ENCODE results near the gene C12orf54.
"Not testable (repeated sequence)": the region's sequence is repeated elsewhere in the genome, so short reads cannot be mapped to it uniquely, and the experiment has no call there.

Gene C12orf54

DNA sequence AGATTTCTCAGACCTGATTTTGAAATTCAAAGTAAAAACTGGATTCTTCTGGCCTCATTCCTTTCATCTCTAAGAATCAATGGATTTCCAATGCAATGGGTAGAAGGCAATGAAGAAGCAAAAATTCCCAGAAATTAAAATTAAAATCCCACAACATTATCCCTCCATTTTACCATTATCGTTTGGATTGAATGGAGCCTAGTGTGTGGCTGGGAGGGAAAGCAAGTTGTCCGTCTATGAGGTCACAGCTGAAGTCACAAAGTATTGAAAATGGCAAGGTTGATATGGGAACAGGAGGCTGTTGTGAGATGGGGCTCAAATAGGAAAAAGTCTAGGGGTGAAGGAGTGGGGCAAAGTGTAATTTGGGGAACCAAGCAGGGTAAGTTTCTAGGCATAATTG, at the start of gene C12orf54:
Gene C12orf54, plus strand, starts transcription at position 301 of the 400 bp plus-strand sequence. CDS start 799 bp downstream, outside the sequence.
- no peak within 1 kb of the TSS for H3K27ac ChIP-seq
- H3K4me3 ChIP-seq = no peak within 1 kb of the TSS
- no peak for DNase-seq (ENCODE audit: low spot score)
- TF ChIP-seq, protein P1, sequence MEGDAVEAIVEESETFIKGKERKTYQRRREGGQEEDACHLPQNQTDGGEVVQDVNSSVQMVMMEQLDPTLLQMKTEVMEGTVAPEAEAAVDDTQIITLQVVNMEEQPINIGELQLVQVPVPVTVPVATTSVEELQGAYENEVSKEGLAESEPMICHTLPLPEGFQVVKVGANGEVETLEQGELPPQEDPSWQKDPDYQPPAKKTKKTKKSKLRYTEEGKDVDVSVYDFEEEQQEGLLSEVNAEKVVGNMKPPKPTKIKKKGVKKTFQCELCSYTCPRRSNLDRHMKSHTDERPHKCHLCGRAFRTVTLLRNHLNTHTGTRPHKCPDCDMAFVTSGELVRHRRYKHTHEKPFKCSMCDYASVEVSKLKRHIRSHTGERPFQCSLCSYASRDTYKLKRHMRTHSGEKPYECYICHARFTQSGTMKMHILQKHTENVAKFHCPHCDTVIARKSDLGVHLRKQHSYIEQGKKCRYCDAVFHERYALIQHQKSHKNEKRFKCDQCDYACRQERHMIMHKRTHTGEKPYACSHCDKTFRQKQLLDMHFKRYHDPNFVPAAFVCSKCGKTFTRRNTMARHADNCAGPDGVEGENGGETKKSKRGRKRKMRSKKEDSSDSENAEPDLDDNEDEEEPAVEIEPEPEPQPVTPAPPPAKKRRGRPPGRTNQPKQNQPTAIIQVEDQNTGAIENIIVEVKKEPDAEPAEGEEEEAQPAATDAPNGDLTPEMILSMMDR (IDR thresholded peaks at IDR 0.05) = no peak

DNA sequence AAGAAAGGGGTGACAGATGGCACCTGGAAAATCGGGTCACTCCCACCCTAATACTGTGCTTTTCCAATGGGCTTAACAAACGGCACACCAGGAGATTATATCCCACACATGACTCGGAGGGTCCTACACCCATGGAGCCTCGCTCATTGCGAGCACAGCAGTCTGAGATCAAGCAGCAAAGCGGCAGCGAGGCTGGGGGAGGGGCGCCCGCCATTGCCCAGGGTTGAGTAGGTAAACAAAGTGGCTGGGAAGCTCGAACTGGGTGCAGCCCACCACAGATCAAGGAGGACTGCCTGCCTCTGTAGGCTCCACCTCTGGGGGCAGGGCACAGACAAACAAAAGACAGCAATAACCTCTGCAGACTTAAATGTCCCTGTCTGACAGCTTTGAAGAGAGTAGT, 48.3 kb upstream of the C12orf54 start:
- not testable (repeated sequence) for H3K4me3 ChIP-seq; H3K27ac ChIP-seq; DNase-seq (ENCODE audit: low spot score)

DNA sequence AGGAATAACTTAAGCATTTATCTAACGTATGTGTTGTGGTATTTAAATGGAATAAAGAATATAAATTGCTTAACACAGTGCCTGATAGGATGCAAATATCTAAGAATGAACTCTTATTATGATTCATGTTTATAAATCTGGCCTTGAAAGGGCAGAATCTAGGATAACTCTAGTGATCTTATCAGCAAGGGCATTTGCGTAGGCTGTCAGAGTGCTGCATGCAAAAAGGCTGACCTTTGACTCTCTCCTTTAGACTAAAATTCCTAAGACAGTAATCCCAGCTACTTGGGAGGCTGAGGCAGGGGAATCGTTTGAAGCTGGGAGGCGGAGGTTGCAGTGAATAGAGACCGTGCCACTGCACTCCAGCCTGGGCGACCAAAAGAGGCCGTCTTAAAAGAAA, 41.2 kb upstream of the C12orf54 start:
- TF ChIP-seq, protein P1 (IDR thresholded peaks at IDR 0.05) = no peak
- no peak for DNase-seq (ENCODE audit: low spot score)
- H3K4me3 ChIP-seq = no peak overlapping the region
- no peak overlapping the region for H3K27ac ChIP-seq

DNA sequence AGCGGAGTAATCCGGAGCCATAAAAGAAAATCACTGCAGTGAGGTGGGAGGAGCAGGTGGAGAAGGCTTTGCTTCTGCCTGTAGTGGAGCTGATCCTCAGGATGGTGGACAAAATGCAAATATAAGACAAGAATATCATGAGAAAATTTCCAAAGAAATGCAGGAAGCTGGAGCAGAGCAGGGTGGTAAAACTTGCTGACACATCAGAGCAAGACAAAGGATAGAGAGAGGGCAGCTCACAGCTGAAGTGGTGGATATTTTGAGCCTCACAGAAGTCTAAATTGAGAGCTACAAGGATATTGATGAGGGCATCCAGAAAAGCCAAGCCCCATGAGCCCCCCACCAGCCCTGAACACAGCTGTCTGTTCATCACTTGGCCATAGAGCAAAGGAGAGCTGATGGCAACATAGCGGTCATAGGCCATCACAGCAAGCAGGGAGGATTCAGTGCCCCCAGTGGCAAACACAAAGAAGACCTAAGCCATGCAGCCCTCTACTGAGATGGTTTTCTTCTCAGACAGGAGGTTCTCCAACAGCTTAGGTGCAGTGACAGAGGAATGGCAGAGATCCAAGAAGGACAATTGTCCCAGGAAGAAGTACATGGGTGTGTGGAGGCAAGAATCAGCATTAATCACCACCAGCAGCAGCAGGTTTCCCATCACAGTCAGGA, 40.0 kb upstream of the C12orf54 start:
- TF ChIP-seq, protein P1 (IDR thresholded peaks at IDR 0.05) = no peak
- no peak for DNase-seq (ENCODE audit: low spot score)
- Histone ChIP-seq H3K4me3 (no peak overlapping the region), H3K27ac (no peak overlapping the region)

DNA sequence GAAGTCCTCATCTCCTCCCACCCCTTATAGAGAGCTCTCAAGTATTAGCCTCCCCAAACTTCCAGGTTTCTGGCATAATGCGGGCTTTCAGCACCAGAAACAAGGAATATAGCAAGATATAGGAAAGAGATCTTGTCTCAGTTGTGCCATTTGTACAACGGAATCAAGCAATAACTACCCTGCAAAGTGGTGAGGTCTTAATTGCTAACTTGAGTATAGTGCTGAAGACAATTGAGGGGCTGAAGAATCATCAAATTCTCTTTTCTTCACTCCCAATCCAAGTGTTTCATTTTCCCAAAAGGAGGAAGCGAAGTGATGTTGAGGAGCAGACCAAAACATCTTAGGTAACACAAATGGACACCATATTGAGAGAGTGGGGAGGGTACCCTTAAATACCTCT, 36.8 kb upstream of the C12orf54 start:
- Histone ChIP-seq H3K27ac (no peak overlapping the region), H3K4me3 (no peak overlapping the region)
- TF ChIP-seq, protein P1 (IDR thresholded peaks at IDR 0.05) = no peak
- no peak for DNase-seq (ENCODE audit: low spot score)

DNA sequence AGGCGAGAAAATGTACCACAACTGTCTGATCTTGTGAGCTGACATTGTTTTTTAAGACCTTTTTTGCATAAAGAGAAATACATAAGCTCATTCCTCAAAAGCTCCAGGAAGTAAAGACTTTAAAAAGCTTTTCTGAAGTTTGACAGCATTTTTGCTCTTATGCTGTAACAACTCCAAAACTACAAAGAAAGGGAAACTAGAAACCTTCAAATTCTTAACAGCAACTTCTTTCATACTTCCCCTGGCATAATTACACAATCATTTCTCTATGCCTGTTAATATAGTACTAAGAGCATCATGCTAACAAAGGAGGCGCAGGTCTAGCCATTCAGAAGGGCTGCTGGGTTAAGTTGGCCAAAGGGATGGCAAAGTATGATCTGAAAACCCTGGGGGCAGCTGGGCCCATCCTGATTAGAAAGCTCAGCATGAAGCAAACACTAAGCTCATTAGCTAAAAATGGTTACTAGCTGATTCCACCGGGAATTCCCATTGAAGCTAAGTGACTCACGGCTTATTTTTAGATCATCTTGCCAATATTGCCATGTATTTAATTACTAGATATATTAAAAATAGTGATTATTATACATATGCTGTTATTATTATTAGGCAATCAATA, 36.0 kb upstream of the C12orf54 start:
- no peak for DNase-seq (ENCODE audit: low spot score)
- Histone ChIP-seq H3K4me3 (no peak overlapping the region), H3K27ac (no peak overlapping the region)
- TF ChIP-seq, protein P1 (IDR thresholded peaks at IDR 0.05) = no peak

DNA sequence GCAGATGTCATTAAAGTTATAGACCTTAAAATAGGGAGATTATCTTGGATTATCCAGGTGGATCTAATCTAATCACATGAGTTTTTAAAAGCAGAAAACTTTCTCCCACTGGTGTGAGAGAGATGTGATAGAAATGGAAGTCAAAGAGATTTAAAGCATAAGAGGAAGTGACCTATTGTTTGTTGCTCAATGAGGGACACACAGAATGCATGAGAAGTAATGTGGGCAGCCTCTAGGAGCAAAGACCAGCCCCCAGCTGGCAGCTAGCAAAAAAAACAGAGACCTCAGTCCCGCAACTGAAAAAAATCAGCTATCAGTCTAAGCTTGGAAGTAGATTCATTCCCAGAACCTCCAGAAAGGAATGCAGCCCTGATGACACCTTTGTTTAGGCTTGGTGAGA, 34.5 kb upstream of the C12orf54 start:
- TF ChIP-seq, protein P1 (IDR thresholded peaks at IDR 0.05) = no peak
- Histone ChIP-seq H3K27ac (no peak overlapping the region), H3K4me3 (no peak overlapping the region)
- no peak for DNase-seq (ENCODE audit: low spot score)
